ENCODE measurements around the gene KRTAP2-2.
"Not testable (repeated sequence)": the region's sequence is repeated elsewhere in the genome, so short reads cannot be mapped to it uniquely, and the experiment has no call there.

The KRTAP2-2 gene

GRCh38 chr17:41055130-41055529, at the start of gene KRTAP2-2:
Gene KRTAP2-2 (minus strand): TSS chr17:41055230. CDS start chr17:41055211, 19 bp downstream.
- not testable (repeated sequence) for DNase-seq

GRCh38 chr17:41104386-41105038, 49.5 kb upstream of the KRTAP2-2 start:
- not testable (repeated sequence) for DNase-seq

GRCh38 chr17:41103896-41104295, 48.9 kb upstream of the KRTAP2-2 start:
- DNase-seq = no peak

GRCh38 chr17:41101586-41102259, 46.7 kb upstream of the KRTAP2-2 start, which contains the start of gene KRTAP4-16:
Gene KRTAP4-16 (minus strand): TSS chr17:41102209. CDS start chr17:41102209, 0 bp downstream.
- DNase-seq = no peak

GRCh38 chr17:41099682-41100480, 44.9 kb upstream of the KRTAP2-2 start:
- not testable (repeated sequence) for DNase-seq

- no peak for DNase-seq
Measured at GRCh38 chr17:41098481-41098880, 43.5 kb upstream of the KRTAP2-2 start.

- DNase-seq = no peak
Measured at GRCh38 chr17:41098042-41098441, 43.0 kb upstream of the KRTAP2-2 start, which contains the start of gene KRTAP4-8. Gene KRTAP4-8 (minus strand): TSS chr17:41098142. CDS start chr17:41098084, 58 bp downstream.

GRCh38 chr17:41096055-41096454, 41.0 kb upstream of the KRTAP2-2 start:
- DNase-seq = no peak

GRCh38 chr17:41088760-41089352, 33.8 kb upstream of the KRTAP2-2 start:
- DNase-seq = not testable (repeated sequence)

GRCh38 chr17:41084100-41084856, 29.2 kb upstream of the KRTAP2-2 start, which contains the start of gene KRTAP4-7:
Gene KRTAP4-7 (plus strand): TSS chr17:41084150. CDS start chr17:41084207, 57 bp downstream.
- not testable (repeated sequence) for DNase-seq

- DNase-seq = not testable (repeated sequence)
Measured at GRCh38 chr17:41083427-41083826, 28.4 kb upstream of the KRTAP2-2 start.

GRCh38 chr17:41082626-41083025, 27.6 kb upstream of the KRTAP2-2 start:
- no peak for DNase-seq

GRCh38 chr17:41076788-41077187, 21.8 kb upstream of the KRTAP2-2 start:
- DNase-seq = no peak

- DNase-seq = no peak
Measured at GRCh38 chr17:41073676-41074075, 18.6 kb upstream of the KRTAP2-2 start.

- DNase-seq = no peak
Measured at GRCh38 chr17:41071606-41072360, 16.8 kb upstream of the KRTAP2-2 start.

- no peak for DNase-seq
Measured at GRCh38 chr17:41069031-41069430, 14.0 kb upstream of the KRTAP2-2 start.

- no peak for DNase-seq
Measured at GRCh38 chr17:41067281-41067680, 12.3 kb upstream of the KRTAP2-2 start.

GRCh38 chr17:41065829-41066624, 11.0 kb upstream of the KRTAP2-2 start, which contains the start of gene KRTAP2-4:
Gene KRTAP2-4 (minus strand): TSS chr17:41065879. CDS start chr17:41065845, 34 bp downstream.
- DNase-seq = no peak

- DNase-seq = not testable (repeated sequence)
Measured at GRCh38 chr17:41065016-41065689, 10.1 kb upstream of the KRTAP2-2 start.

GRCh38 chr17:41064301-41064700, 9.3 kb upstream of the KRTAP2-2 start:
- no peak for DNase-seq
